Activated CD8-positive, alpha-beta memory T cell treated with anti-CD3 and anti-CD28 coated beads for 48 hours (primary cell): ENCODE measurements around the gene SLC66A1.
"Not testable (repeated sequence)": the region's sequence is repeated elsewhere in the genome, so short reads cannot be mapped to it uniquely, and the experiment has no call there.

Experiments used
- DNase-seq, 3 experiments: peaks; one replicate each; pipeline ENCODE4 v3.0.0-alpha.2; 2020; ENCODE audit warnings: low read depth in 2 of 3, low spot score in 2 of 3

Gene SLC66A1

GRCh38 chr1:19311931-19312781, at the start of gene SLC66A1, which contains the start of gene AKR7A2:
Gene SLC66A1 (plus strand): TSS chr1:19312326. CDS start chr1:19317678, 5,352 bp downstream.
Gene AKR7A2 (minus strand): TSS chr1:19312144. CDS start chr1:19312124, 20 bp downstream.
- DNase-seq: peak; percentile 64 to 86 (median 78)

GRCh38 chr1:19262744-19263143, 49.4 kb upstream of the SLC66A1 start:
- DNase-seq: no peak

- no peak for DNase-seq
These were observed 43.7 kb upstream of the SLC66A1 start for GRCh38 chr1:19268445-19268844.

- not testable (repeated sequence) for DNase-seq
These were observed 42.4 kb upstream of the SLC66A1 start for GRCh38 chr1:19269427-19270342.

- not testable (repeated sequence) for DNase-seq
These were observed 41.8 kb upstream of the SLC66A1 start for GRCh38 chr1:19270343-19270730.

GRCh38 chr1:19272064-19272463, 40.1 kb upstream of the SLC66A1 start:
- no peak for DNase-seq

- DNase-seq: no peak
These were observed 38.9 kb upstream of the SLC66A1 start for GRCh38 chr1:19273106-19273843.

GRCh38 chr1:19273844-19274531, 38.1 kb upstream of the SLC66A1 start:
- DNase-seq: not testable (repeated sequence)

- no peak for DNase-seq
These were observed 37.5 kb upstream of the SLC66A1 start for GRCh38 chr1:19274636-19275035.

- DNase-seq: no peak
These were observed 28.2 kb upstream of the SLC66A1 start for GRCh38 chr1:19283891-19284290.

- DNase-seq: no peak
These were observed 27.2 kb upstream of the SLC66A1 start for GRCh38 chr1:19284881-19285280.

GRCh38 chr1:19285366-19285765, 26.8 kb upstream of the SLC66A1 start:
- not testable (repeated sequence) for DNase-seq

- not testable (repeated sequence) for DNase-seq
These were observed 26.3 kb upstream of the SLC66A1 start for GRCh38 chr1:19285807-19286206.

- no peak for DNase-seq
These were observed 24.5 kb upstream of the SLC66A1 start for GRCh38 chr1:19287436-19288185.

- DNase-seq: peak; percentile 17 to 45 (median 27)
These were observed 23.5 kb upstream of the SLC66A1 start, which contains the start of gene AKR7A3 for GRCh38 chr1:19288324-19289241. Gene AKR7A3 (minus strand): TSS chr1:19288770. CDS start chr1:19288709, 61 bp downstream.

- DNase-seq: no peak
These were observed 22.9 kb upstream of the SLC66A1 start for GRCh38 chr1:19289244-19289643.

- DNase-seq: no peak
These were observed 17.5 kb upstream of the SLC66A1 start for GRCh38 chr1:19294638-19295037.

- DNase-seq: no peak
These were observed 11.9 kb upstream of the SLC66A1 start for GRCh38 chr1:19300211-19300610.
